ENCODE data around the gene SLC5A6.

DNA sequence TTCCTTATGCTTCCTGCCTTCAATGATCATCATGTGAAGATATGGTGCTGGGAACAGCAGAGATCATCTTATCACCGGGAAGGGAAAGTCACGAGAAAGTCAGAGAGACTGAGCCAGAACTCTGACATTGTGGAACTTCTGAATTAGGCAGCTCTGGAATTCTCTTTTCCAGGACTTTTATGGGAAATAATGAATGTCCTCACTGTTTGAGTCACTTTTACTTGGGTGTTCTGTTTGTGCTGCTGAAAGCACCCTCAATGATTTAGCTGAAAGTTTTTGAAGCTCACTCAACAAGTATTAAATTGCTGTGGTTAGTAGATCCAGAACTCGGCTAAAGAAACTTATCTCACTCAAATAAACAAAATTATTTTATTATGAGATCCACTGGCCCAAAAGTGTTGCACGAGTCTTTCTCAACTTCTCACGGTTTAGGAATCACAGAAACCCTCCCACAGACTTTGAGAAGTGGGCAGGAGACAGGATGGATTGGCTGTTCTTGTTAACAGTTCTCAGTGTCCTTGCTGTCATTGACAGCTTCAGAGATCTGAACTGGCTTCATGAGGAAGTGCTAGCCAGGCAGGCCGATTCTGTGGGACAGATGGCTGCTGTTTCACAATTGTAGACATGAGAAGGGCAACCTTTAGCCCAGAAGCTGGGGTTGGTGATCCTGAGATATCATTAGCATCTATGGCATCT is 26.6 kb downstream of the SLC5A6 start:
- TF ChIP-seq HDGF (IDR thresholded peaks at IDR 0.05; ENCODE audit: borderline replicate concordance) (no peak), SP1 (IDR thresholded peaks at IDR 0.05) (no peak), NFRKB (IDR thresholded peaks at IDR 0.05) (no peak), LEF1 (IDR thresholded peaks at IDR 0.05; ENCODE audit: borderline replicate concordance) (no peak), ZNF384 (IDR thresholded peaks at IDR 0.05) (no peak), ELF4 (IDR thresholded peaks at IDR 0.05) (no peak), FOXA1 (IDR thresholded peaks at IDR 0.05) (no peak), L3MBTL2 (conservative IDR thresholded peaks at IDR 0.05) (no peak), ARNT (IDR thresholded peaks at IDR 0.05) (no peak), BHLHE40 (IDR thresholded peaks at IDR 0.05; ENCODE audit: borderline replicate concordance) (no peak), FOXM1 (IDR thresholded peaks at IDR 0.05; ENCODE audit: borderline replicate concordance) (no peak)

Measured in HEK293T (cell line).